ENCODE data around the gene KCNJ11. TPM values are rescaled to one million over a fixed set of nuclear protein-coding genes. Genes with fewer than 3 reads are reported as not detected.

KCNJ11 gene
- total and polyA plus RNA-seq, 2 of the 13 experiments (the other 11 are each of a cell fraction or from before 2014, with no cell fraction given) = 0.38 to 1.6 TPM

- TF ChIP-seq SNAPC4 (CRISPR knock-in tag; IDR thresholded peaks at IDR 0.05) (peak; percentile 74), SMC3 (IDR thresholded peaks at IDR 0.05; ENCODE audit: low read length) (no peak), NR3C1 (CRISPR knock-in tag; IDR thresholded peaks at IDR 0.05) (no peak), MATR3 (CRISPR knock-in tag; IDR thresholded peaks at IDR 0.05) (no peak), RBFOX2 (IDR thresholded peaks at IDR 0.05; ENCODE audit: low read depth, low read length) (peak; percentile 96), THAP11 (CRISPR knock-in tag; IDR thresholded peaks at IDR 0.05) (peak; percentile 69), CEBPB (IDR thresholded peaks at IDR 0.05; ENCODE audit: borderline replicate concordance, low read depth, low read length) (no peak), ZNF362 (CRISPR knock-in tag; IDR thresholded peaks at IDR 0.05; ENCODE audit: borderline replicate concordance) (peak; percentile 61; the same call in 1 of the 2 replicates), RCOR2 (CRISPR knock-in tag; IDR thresholded peaks at IDR 0.05) (no peak; the same call in 1 of the 2 replicates), ZNF616 (CRISPR knock-in tag; IDR thresholded peaks at IDR 0.05; ENCODE audit: low read depth) (peak; percentile 87; the same call in 1 of the 2 replicates), PPARG (CRISPR knock-in tag; conservative IDR thresholded peaks at IDR 0.05) (no peak), BCL6 (CRISPR knock-in tag; IDR thresholded peaks at IDR 0.05) (peak; percentile 50; the same call in 1 of the 2 replicates), EP300 (IDR thresholded peaks at IDR 0.05; ENCODE audit: low read depth in 2 of 2, low read length in 2 of 2) (no peak; a peak in 1 of 4 replicates), EP300 (CRISPR knock-in tag; IDR thresholded peaks at IDR 0.05; ENCODE audit: borderline replicate concordance) (no peak; the same call in 1 of the 2 replicates), ZBED4 (CRISPR knock-in tag; IDR thresholded peaks at IDR 0.05; ENCODE audit: borderline replicate concordance) (peak; percentile 75; the same call in 1 of the 2 replicates), ZBTB26 (CRISPR knock-in tag; IDR thresholded peaks at IDR 0.05; ENCODE audit: borderline replicate concordance) (no peak), NFYB (CRISPR knock-in tag; IDR thresholded peaks at IDR 0.05) (0 out of 2 replicates have a peak, but pooled peaks have one; percentile 16)
These were observed 35.3 kb downstream of the KCNJ11 start (continued) for GRCh38 chr11:17352950-17353820.
